HG03159 (cell line): ENCODE measurements around the gene TMSB10.
A peak's percentile ranks its signal among the peaks of the same experiment; 100 is the strongest.

Experiments used
- ATAC-seq: cut with Tn5 transposase; IDR thresholded peaks from one replicate; pipeline ENCODE4 v1.9.1; 2021; ENCODE audit warnings: mild to moderate bottlenecking, moderate library complexity; ENCODE audit not compliant: unreplicated experiment

The TMSB10 gene

GRCh38 chr2:84879584-84880394, 25.7 kb upstream of the TMSB10 start:
- peak; percentile 70 for ATAC-seq

GRCh38 chr2:84880395-84880644, 25.1 kb upstream of the TMSB10 start:
- ATAC-seq = no peak

GRCh38 chr2:84880645-84881521, 24.6 kb upstream of the TMSB10 start, which contains the start of gene TRABD2A:
Gene TRABD2A (minus strand): TSS chr2:84881084. CDS start chr2:84881039, 45 bp downstream.
- ATAC-seq = no peak

GRCh38 chr2:84881581-84882413, 23.7 kb upstream of the TMSB10 start:
- peak; percentile 57 for ATAC-seq

GRCh38 chr2:84882414-84882738, 23.1 kb upstream of the TMSB10 start:
- no peak for ATAC-seq

- no peak for ATAC-seq
These were observed 22.5 kb upstream of the TMSB10 start for GRCh38 chr2:84882775-84883550.

- ATAC-seq = no peak
These were observed 21.0 kb upstream of the TMSB10 start for GRCh38 chr2:84884449-84884848.

- no peak for ATAC-seq
These were observed 20.3 kb upstream of the TMSB10 start for GRCh38 chr2:84885111-84885510.

GRCh38 chr2:84886791-84887190, 18.7 kb upstream of the TMSB10 start:
- ATAC-seq = no peak

- peak; percentile 99 for ATAC-seq
These were observed 16.8 kb upstream of the TMSB10 start for GRCh38 chr2:84888401-84889276.

- ATAC-seq = peak; percentile 2
These were observed 16.1 kb upstream of the TMSB10 start for GRCh38 chr2:84889332-84889731.

- no peak for ATAC-seq
These were observed 14.0 kb upstream of the TMSB10 start for GRCh38 chr2:84891355-84892010.

- ATAC-seq = no peak
These were observed 11.3 kb upstream of the TMSB10 start for GRCh38 chr2:84894131-84894586.

- no peak for ATAC-seq
These were observed 10.5 kb upstream of the TMSB10 start for GRCh38 chr2:84894758-84895520.

- no peak for ATAC-seq
These were observed 8.9 kb upstream of the TMSB10 start for GRCh38 chr2:84896567-84896966.

- no peak for ATAC-seq
These were observed 7.7 kb upstream of the TMSB10 start for GRCh38 chr2:84897773-84898172.

- no peak for ATAC-seq
These were observed 5.9 kb upstream of the TMSB10 start for GRCh38 chr2:84899304-84900204.
